Measurements from ENCODE around the gene SIK3.
"Not testable (repeated sequence)": the region's sequence is repeated elsewhere in the genome, so short reads cannot be mapped to it uniquely, and the experiment has no call there.

SIK3 gene

DNA sequence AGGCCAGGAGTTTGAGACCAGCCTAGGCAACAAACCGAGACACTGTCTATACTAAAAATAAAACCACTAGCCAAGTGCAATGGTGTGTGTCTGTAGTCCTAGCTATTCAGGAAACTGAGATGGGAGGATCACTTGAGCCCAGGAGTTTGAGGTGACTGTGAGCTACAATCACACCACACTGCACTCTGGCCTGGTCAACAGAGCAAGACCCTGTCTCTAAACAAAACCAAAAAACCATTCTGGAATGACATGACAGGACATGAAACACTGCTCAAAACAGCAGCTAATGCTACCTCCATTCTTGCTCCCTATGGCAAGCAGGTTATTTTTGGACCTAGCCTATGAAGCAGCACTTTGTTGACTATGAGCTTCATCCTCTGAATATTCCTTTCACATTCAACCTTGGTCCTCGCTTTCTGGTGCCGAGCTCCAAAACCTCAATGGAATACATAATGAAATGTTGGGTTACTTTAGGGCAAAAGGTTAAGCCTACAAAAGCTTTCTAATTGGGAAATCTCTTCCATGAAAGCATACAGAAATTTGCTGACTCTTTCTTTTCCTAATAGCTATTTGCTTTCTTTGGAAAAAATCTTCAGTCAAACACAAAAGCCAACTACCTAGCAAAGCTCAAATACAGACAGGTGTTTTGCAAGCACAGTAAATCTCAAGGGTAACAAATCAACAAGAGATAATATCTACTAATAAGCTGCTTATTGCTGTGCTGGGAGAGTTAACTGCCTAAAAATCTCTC lies 21.1 kb downstream of the SIK3 start:
- no peak for DNase-seq (ENCODE audit: low read depth in 2 of 2)

- no peak for DNase-seq (ENCODE audit: low read depth in 2 of 2)
Observed at GRCh38 chr11:117075186-117075585, 23.0 kb downstream of the SIK3 start.

GRCh38 chr11:117074119-117074518 lies 24.1 kb downstream of the SIK3 start:
- no peak for DNase-seq (ENCODE audit: low read depth in 2 of 2)

DNA sequence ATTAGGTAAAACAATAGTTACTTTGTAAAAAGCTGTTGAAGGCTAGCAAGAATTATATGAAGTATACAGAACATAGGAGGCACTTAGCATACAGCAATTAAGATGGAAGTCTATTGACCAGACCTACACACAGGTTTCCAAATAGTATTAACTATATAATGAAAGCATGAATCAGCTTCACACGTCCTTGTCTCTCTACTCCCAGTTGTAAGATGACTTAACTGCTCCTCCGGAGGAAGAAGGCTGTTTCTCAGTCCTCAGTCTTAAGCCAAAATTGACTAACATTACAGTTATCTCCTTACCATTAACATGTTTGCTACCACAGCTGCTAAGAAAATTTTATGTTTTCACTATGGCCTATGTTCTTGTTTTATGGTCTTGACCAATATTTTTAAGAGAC lies 24.7 kb downstream of the SIK3 start:
- DNase-seq (ENCODE audit: low read depth in 2 of 2), result no peak

DNA sequence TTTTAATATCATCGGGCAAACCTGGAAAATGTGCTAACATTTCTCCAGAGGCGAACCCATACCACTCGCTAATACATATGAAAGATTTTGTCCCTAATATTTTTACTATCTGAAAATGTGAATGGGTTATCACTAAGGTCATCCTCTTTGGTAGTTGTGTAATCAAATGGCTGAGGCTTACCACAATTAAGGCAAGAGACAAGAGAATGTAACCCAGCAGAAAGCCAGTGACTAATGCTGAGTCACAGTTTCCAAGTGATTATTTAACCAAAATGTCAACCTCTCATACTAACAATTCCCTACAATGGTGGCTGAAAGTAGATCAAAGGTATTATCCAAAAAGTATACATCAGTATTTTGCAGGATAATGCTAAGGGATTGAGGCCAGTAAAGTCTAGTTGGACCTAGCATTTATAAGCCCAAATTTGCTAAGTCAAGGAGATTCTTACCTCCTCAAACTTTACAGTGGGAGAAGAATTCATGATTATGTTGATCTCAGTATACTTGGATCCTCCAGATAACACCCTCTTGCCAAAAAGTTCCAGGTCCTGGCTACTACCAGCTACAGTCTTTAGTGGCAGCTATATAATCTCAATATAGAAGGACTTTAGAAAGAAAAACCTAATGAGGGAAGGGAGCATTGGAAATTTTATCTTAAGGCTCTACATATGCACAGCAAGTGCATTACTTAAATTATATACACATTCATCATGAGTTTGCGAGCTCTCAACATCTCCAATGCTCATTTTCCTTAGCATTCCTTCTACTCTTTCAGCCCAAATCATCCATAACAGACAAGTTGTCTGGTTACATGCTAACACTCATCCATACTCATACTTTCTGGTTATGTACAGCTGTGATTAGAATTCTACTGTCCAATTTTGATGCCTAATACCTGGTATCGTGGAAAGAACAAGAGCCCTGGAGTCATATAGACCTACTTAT lies 25.4 kb downstream of the SIK3 start:
- no peak for DNase-seq (ENCODE audit: low read depth in 2 of 2)

GRCh38 chr11:117071344-117071787 lies 26.9 kb downstream of the SIK3 start:
- no peak for DNase-seq (ENCODE audit: low read depth in 2 of 2)

- DNase-seq (ENCODE audit: low read depth in 2 of 2), result no peak
Observed at GRCh38 chr11:117070016-117070415, 28.2 kb downstream of the SIK3 start.

DNA sequence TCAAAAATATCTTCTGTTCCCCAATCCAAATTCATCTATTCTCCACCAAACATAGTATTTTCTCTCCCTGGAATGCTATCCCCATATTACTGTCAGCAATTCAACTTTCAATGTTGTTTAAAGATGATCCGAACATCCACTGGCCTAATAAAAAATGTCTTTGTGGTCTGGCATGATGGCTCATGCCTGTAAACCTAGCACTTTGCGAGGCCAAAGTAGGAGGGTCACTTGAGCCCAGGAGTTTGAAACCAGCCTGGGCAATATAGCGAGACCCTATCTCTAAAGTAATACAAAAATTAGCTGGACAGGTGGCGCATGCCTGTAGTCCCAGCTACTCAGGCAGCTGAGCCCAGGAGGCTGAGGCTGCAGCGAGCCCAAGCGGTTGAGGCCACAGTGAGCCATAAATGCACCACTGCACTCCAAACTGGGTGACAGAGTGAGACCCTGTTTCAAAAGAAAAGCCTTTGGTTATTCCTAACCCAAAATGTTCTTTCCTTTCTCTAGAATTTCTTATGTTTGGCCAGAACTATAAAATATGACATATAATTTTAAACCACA lies 29.8 kb downstream of the SIK3 start:
- no peak for DNase-seq (ENCODE audit: low read depth in 2 of 2)

DNA sequence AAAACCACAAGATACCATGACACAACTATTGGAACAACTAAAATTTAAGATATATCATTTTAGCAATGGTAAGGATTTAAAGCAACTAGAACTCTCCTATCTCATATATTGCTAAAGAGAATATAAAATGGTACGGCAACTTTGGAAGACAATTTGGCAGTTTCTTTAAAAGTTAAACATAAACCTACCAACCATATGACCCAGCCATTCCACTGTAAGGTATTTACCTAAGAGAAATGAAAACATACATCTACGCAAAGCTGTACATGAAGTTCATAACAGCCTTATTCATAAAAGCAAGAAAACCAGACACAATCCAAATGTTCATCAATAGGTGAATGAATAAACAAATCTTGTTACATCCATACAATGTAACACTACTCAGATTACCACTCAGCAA lies 31.3 kb downstream of the SIK3 start:
- no peak for DNase-seq (ENCODE audit: low read depth in 2 of 2)

DNA sequence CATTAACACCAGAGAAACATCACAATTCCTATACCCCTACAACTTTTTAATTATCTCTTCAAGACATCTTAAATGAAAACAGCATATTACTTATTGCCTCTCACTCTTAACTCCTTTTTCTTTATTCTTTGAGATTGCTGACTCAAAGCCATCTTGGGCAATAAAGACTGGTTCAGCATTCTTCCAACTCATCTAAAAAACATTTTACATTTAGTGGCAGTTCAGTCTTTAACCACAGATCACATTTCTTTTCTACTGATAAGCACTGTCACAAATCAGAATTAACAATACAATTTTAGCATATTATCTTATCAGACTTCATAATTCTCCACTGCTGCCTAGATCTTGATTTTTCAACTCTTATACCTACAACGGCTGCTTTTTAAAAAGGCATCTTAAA lies 34.0 kb downstream of the SIK3 start:
- no peak for DNase-seq (ENCODE audit: low read depth in 2 of 2)

DNA sequence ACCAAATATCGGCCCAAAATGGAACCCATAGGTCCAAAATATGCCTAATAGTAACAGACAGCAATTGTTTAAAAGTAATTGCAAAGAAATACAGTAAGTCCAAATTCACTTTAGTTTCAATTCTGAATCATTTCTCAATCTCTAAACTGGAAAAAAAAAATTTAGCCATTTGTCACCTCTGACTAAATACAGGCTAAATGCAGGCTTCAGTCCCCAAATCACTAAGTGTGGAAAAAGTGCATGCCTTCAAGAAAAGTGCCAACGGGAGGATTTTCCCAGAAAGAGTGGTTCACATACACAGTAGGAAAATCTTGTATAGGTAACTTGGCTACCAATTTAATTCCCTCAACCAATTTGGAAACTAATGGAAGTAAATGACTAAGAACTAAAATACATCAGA lies 35.7 kb downstream of the SIK3 start:
- no peak for DNase-seq (ENCODE audit: low read depth in 2 of 2)

- no peak for DNase-seq (ENCODE audit: low read depth in 2 of 2)
Observed at GRCh38 chr11:117061256-117061655, 37.0 kb downstream of the SIK3 start.

- DNase-seq (ENCODE audit: low read depth in 2 of 2), result no peak
Observed at GRCh38 chr11:117059611-117060148, 38.5 kb downstream of the SIK3 start.

DNA sequence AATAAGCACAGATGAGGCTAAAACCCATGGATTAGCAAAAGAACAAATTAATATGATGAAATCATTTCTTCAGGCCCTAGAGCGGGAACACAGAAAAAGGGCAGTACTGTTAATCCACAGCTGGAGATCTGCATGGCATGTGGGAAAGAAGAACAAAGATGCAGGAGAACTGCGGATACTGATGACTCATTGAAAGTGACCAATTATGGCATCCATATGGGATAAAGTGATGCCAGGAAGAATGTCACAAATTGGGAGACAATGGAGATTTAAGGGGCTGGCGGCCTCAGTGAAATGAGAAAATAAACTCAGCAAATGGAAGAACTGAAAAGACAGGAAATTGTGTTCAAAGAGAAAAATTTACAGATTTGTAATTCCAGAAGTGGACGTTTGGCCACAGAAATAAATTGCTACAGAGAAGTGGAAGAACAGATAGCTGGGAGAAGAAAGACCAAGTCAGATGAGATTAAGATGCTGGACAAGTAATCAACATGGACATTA lies 39.4 kb downstream of the SIK3 start:
- DNase-seq (ENCODE audit: low read depth in 2 of 2), result no peak

- no peak for DNase-seq (ENCODE audit: low read depth in 2 of 2)
Observed at GRCh38 chr11:117057727-117058126, 40.5 kb downstream of the SIK3 start.

DNA sequence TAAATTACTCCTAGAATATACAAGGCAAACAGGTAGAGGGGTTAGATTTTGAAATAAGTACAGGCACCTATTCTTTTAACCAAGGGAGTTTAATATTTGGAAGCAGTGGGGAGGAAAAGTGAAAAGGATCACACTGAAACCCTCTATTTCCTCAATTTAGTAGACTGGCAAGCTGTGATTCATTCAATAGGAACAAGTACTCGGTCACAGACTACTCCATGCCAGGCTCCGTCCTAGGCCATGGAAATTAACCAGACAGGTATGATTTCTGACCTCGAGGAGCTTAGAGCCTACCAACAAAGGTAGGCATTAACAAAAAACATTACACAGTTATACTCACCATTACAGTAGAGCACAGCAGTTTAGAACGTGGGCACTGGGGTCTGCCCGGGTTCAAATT lies 40.9 kb downstream of the SIK3 start:
- DNase-seq (ENCODE audit: low read depth in 2 of 2), result no peak

DNA sequence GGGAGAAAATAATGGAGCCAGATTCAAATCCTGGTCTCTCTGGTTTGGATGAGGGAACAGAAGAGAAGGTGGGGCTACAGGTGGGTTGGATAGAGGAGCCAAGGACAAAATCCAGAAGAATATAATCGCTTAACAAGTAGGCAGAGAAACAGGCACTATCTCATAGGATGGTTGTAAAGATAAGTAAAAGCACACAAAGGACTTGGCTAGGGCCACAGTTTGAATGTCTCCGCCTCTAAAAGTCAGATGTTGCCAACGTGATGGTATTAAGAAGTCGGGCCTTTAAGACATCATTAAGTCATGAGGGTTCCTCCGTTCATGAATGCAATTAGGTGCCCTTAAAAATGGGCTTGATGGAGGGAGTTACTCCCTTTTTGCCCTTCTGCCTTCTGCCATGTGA lies 42.8 kb downstream of the SIK3 start:
- no peak for DNase-seq (ENCODE audit: low read depth in 2 of 2)

- DNase-seq (ENCODE audit: low read depth in 2 of 2), result no peak
Observed at GRCh38 chr11:117054382-117054781, 43.8 kb downstream of the SIK3 start.

GRCh38 chr11:117052196-117053149 lies 45.8 kb downstream of the SIK3 start:
- no peak for DNase-seq (ENCODE audit: low read depth in 2 of 2)

DNA sequence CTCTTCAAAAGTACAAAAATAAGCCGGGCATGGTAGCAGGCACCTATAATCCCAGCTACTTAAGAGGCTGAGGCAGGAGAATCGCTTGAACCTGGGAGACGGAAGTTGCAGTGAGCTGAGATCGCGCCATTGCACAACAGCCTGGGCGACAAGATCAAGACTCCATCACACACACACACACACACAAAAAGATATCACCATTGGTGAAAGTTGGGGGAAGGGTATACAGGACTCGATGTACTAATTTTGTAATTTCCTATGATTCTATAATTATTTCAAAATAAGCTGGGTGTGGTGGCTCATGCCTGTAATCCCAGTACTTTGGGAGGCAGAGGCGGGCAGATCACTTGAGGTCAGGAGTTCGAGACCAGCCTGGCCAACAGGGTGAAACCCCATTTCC lies 48.1 kb downstream of the SIK3 start:
- DNase-seq (ENCODE audit: low read depth in 2 of 2), result not testable (repeated sequence)

DNA sequence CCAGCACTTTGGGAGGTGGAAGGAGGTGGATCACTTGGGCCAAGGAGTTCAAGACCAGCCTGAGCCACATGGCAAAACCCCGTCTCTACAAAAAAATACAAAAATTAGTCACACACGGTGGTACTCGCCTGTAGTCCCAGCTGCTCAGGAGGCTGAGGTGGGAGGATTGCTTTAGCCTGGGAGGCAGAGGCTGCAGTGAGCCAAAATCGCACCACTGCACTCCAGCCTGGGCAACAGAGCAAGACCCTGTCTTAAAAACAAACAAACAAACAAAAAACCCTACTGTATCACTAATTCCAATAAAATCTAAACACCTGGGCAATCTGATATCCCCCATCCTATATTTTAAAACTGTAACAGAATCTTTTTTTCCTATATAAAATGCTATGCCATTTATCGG lies 51.6 kb downstream of the SIK3 start:
- DNase-seq (ENCODE audit: low read depth in 2 of 2), result not testable (repeated sequence)
